Activated gamma-delta T cell treated with anti-CD3 and anti-CD28 coated beads, Interleukin-2, amount 50 U/mL, for 16 hours (primary cell): ENCODE results near the gene RERE.

Source experiments
- DNase-seq: peaks from one replicate; pipeline ENCODE4 v3.0.0-alpha.2; 2020; ENCODE audit warnings: low read depth

Gene RERE

GRCh38 chr1:8360493-8361197, 456.8 kb downstream of the RERE start:
- DNase-seq = no peak

GRCh38 chr1:8359617-8360481, 457.6 kb downstream of the RERE start:
- DNase-seq = no peak

- no peak for DNase-seq
These were observed 458.4 kb downstream of the RERE start for GRCh38 chr1:8358897-8359616.

- DNase-seq = no peak
These were observed 459.1 kb downstream of the RERE start for GRCh38 chr1:8358241-8358896.

GRCh38 chr1:8357329-8358101, 459.9 kb downstream of the RERE start:
- no peak for DNase-seq

GRCh38 chr1:8356256-8357209, 460.9 kb downstream of the RERE start:
- no peak for DNase-seq

- no peak for DNase-seq
These were observed 461.8 kb downstream of the RERE start for GRCh38 chr1:8355439-8356255.

GRCh38 chr1:8354038-8354437, 463.4 kb downstream of the RERE start:
- DNase-seq = no peak

GRCh38 chr1:8352886-8353785, 464.3 kb downstream of the RERE start:
- DNase-seq = no peak

GRCh38 chr1:8352471-8352845, 465.0 kb downstream of the RERE start:
- no peak for DNase-seq

GRCh38 chr1:8351693-8352470, 465.6 kb downstream of the RERE start:
- no peak for DNase-seq

GRCh38 chr1:8350914-8351684, 466.3 kb downstream of the RERE start:
- DNase-seq = no peak

- no peak for DNase-seq
These were observed 467.5 kb downstream of the RERE start for GRCh38 chr1:8349961-8350360.

GRCh38 chr1:8349473-8349865, 468.0 kb downstream of the RERE start:
- no peak for DNase-seq

- DNase-seq = peak; percentile 54
These were observed 468.5 kb downstream of the RERE start for GRCh38 chr1:8348777-8349472.
